GM21576 (cell line): Measurements from ENCODE around the gene CCNE1.

Experiments
- ATAC-seq: cut with Tn5 transposase; IDR thresholded peaks from one replicate; pipeline ENCODE4 v1.9.1; 2021; ENCODE audit warnings: mild to moderate bottlenecking, moderate library complexity; ENCODE audit not compliant: unreplicated experiment

Gene CCNE1

GRCh38 chr19:29842471-29843179 is 30.8 kb downstream of the CCNE1 start:
- no peak for ATAC-seq

GRCh38 chr19:29843180-29844051 is 31.6 kb downstream of the CCNE1 start:
- no peak for ATAC-seq

GRCh38 chr19:29844891-29845573 is 33.2 kb downstream of the CCNE1 start:
- ATAC-seq: peak; percentile 63

GRCh38 chr19:29845574-29846176 is 33.9 kb downstream of the CCNE1 start:
- no peak for ATAC-seq

- no peak for ATAC-seq
Observed at GRCh38 chr19:29849208-29849607, 37.4 kb downstream of the CCNE1 start.

GRCh38 chr19:29850482-29850881 is 38.7 kb downstream of the CCNE1 start:
- ATAC-seq: no peak

GRCh38 chr19:29851769-29852521 is 40.2 kb downstream of the CCNE1 start:
- peak; percentile 79 for ATAC-seq

- no peak for ATAC-seq
Observed at GRCh38 chr19:29854033-29854432, 42.2 kb downstream of the CCNE1 start.

- no peak for ATAC-seq
Observed at GRCh38 chr19:29855087-29855486, 43.3 kb downstream of the CCNE1 start.

- no peak for ATAC-seq
Observed at GRCh38 chr19:29855741-29856500, 44.1 kb downstream of the CCNE1 start.

- ATAC-seq: no peak
Observed at GRCh38 chr19:29858000-29858596, 46.3 kb downstream of the CCNE1 start.

- ATAC-seq: no peak
Observed at GRCh38 chr19:29858621-29859020, 46.8 kb downstream of the CCNE1 start.

- ATAC-seq: no peak
Observed at GRCh38 chr19:29860492-29860891, 48.7 kb downstream of the CCNE1 start.

- ATAC-seq: no peak
Observed at GRCh38 chr19:29861574-29861973, 49.8 kb downstream of the CCNE1 start.

GRCh38 chr19:29866011-29866410 is 54.2 kb downstream of the CCNE1 start:
- no peak for ATAC-seq

GRCh38 chr19:29867984-29868383 is 56.2 kb downstream of the CCNE1 start:
- no peak for ATAC-seq

- ATAC-seq: no peak
Observed at GRCh38 chr19:29871143-29871542, 59.4 kb downstream of the CCNE1 start.

GRCh38 chr19:29872224-29872731 is 60.5 kb downstream of the CCNE1 start:
- ATAC-seq: no peak
